Esophagus squamous epithelium (tissue), 4 donors: Measurements from ENCODE around the gene ABLIM2.

Source experiments
- POLR2A ChIP-seq, 4 donors: fragments of 450-650 bp; IDR thresholded peaks; one replicate each; pipeline ENCODE4 v1.6.1; 2017; ENCODE audit warnings: antibody characterized with exemption in 4 of 4, mild to moderate bottlenecking in 4 of 4, moderate library complexity in 3 of 4
- TF ChIP-seq, protein P1 (sequence below), 6 experiments: fragments of 450-650 bp in 4 of 6; fragments of 200-600 bp in 2 of 6; sonication (generic) in 2 of 6; IDR thresholded peaks; one replicate each; pipeline ENCODE4 v1.5.1; 2016 to 2019; ENCODE audit warnings: antibody characterized with exemption in 6 of 6, mild to moderate bottlenecking in 4 of 6, moderate library complexity in 4 of 6

DNA sequence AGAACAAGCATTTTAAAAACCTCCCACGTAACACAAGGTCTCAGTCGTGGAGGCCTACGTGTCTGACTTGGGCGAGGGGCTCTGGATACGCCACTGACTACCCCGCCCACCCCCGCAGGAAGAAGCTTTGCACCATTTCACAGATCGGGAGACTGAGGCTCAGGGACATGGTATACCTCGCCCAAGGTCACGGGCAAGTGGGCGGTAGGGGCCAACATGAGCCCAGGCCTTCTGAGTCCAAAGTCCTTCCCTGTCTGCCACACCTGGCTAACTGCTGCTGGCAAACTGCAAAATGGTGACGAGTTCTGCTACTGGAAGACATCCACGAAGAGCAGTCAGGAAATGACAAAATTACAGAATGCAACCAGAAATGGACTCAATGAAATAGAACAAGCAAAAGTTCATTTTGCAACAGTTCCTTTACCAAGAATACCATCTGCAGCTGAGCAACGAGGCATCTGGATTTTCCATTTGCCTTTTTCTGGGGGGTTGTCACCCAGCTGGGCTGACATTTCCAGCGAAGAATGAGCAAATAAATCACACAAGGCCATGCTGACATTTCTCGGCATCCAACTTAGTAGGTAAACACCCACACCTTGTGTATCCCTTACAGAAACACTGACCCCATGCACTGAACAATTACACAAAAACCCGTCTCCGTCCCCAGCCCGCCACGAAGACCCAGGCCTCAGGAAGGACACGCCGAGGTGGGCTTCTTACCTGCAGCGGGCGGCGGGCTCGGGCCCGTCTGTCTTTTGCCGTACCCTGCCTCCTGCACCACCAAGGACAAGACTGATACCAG is 148.7 kb downstream of the ABLIM2 start:
- no peak for TF ChIP-seq POLR2A (IDR thresholded peaks at IDR 0.05)
- TF ChIP-seq, protein P1, sequence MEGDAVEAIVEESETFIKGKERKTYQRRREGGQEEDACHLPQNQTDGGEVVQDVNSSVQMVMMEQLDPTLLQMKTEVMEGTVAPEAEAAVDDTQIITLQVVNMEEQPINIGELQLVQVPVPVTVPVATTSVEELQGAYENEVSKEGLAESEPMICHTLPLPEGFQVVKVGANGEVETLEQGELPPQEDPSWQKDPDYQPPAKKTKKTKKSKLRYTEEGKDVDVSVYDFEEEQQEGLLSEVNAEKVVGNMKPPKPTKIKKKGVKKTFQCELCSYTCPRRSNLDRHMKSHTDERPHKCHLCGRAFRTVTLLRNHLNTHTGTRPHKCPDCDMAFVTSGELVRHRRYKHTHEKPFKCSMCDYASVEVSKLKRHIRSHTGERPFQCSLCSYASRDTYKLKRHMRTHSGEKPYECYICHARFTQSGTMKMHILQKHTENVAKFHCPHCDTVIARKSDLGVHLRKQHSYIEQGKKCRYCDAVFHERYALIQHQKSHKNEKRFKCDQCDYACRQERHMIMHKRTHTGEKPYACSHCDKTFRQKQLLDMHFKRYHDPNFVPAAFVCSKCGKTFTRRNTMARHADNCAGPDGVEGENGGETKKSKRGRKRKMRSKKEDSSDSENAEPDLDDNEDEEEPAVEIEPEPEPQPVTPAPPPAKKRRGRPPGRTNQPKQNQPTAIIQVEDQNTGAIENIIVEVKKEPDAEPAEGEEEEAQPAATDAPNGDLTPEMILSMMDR (IDR thresholded peaks at IDR 0.05): no peak
